Astrocyte of the cerebellum (primary cell): ENCODE results near the gene NUAK2.
"Not testable (repeated sequence)": the region's sequence is repeated elsewhere in the genome, so short reads cannot be mapped to it uniquely, and the experiment has no call there.

ENCODE experiments used
- DNase-seq: peaks from one replicate; pipeline ENCODE4 v3.0.0-alpha.2; 2011; ENCODE audit warnings: low read depth
- H3K4me3 ChIP-seq: 2 replicates; pipeline ENCODE4 v1.5.1; 2011; ENCODE audit warnings: mild to moderate bottlenecking, low read depth, low read length, moderate library complexity
- CTCF ChIP-seq: IDR thresholded peaks from 2 replicates; pipeline ENCODE4 v1.5.1; 2012; ENCODE audit warnings: low read length, low read depth, moderate library complexity, mild to moderate bottlenecking; ENCODE audit errors: missing control alignments
- in situ Hi-C: cut with HindIII; loops from 2 replicates; pipeline ENCODE4 v1.10.0; 2017; ENCODE audit warnings: low sequenced_read_pairs

The NUAK2 gene

GRCh38 chr1:205283270-205284147 lies 38.0 kb downstream of the NUAK2 start:
- H3K4me3 ChIP-seq, result no peak overlapping the region
- TF ChIP-seq CTCF, result no peak
- no peak for DNase-seq
- in situ Hi-C loops, result no loop called here

GRCh38 chr1:205280666-205281395 lies 40.7 kb downstream of the NUAK2 start:
- H3K4me3 ChIP-seq, in situ Hi-C loops, DNase-seq: not testable (repeated sequence)

DNA sequence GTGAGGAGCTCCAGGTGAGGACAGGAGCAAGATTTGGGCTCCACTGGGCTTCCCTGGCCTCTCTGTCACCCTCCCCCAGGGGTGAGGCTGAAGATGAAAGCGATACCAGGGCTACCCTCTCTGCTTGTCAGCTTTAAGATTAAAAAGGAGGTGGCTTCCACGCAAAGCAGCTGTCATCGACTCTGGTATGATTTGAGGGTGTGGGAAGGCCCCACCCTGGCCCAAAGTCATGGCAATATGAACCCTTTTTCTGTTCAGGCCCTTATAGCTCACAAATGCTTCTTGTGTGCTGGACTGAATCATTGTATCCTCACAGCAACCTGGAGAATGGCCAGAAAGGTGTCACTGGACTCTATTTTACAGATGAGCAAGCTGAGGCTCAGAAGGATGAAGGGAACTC lies 41.6 kb downstream of the NUAK2 start:
- no peak overlapping the region for H3K4me3 ChIP-seq
- DNase-seq, result no peak
- no peak for TF ChIP-seq CTCF
- in situ Hi-C loops, result loop anchor here (5.0 kb wide), 1 partner anchor 52 kb away; no protein-coding TSS in a partner anchor

DNA sequence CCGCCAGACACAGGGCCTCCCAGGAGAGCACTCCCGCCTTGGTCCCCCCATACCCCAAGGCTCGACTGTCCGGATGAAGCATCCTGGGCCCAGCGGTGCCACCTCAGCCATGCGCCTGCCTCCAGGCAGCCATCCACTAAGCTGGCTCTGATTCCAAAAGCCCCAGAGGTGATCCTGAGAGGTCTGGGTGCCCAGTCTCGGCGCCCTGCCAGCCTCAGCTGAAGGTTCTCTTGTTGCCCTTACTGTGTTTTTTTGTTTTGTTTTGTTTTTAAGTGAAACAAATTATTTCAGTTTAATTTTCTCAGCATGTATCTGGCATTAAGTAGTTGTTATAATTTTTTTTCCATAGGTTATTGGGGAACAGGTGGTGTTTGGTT lies 44.9 kb downstream of the NUAK2 start:
- no peak for DNase-seq

DNA sequence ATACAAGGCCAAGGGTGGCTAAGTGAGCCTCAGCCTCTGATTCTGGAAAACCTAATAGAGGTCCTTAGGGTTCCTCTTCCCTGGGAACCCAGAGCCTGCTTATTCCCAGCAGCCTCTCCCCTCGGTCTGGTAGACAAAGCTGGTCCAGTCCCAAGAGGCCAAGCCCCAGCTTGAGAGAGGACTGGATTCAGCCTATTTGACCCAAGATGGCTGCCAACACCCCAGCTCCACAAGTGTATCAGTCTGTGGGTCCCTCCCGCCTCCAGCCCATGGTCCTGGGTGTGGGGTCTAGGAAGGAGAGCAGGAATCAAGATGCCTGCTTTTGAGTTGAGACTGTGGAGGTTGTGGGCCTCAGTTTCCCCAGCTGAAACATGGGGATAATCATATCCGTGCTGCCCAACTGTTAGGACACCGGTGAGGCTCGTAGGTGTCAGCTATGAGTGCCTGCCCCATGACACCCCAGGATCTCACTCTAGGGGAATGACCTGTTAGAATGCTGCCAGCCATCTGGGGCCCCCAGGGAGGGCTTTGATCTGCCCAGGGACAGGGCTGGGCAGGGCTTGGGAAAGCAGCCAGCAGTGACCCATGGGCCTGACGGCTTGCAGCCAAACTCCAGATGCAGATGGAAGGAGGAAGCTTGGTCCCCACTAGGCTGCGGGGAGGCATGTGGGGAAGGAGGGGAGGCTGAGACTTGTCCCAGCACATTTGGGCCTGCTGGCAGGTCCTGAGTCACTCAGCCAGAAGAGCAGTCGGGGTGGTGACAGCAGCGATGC lies 45.4 kb downstream of the NUAK2 start:
- DNase-seq, result no peak
- in situ Hi-C loops, result loop anchor here (5.0 kb wide), 1 partner anchor 56 kb away; no protein-coding TSS in a partner anchor
- H3K4me3 ChIP-seq, result no peak overlapping the region
- TF ChIP-seq CTCF, result no peak

More for the DNA sequence above, 44.9 kb downstream of the NUAK2 start:
- in situ Hi-C loops, result loop anchor here (5.0 kb wide), 1 partner anchor 56 kb away; no protein-coding TSS in a partner anchor
- H3K4me3 ChIP-seq, result no peak overlapping the region
- no peak for TF ChIP-seq CTCF

DNA sequence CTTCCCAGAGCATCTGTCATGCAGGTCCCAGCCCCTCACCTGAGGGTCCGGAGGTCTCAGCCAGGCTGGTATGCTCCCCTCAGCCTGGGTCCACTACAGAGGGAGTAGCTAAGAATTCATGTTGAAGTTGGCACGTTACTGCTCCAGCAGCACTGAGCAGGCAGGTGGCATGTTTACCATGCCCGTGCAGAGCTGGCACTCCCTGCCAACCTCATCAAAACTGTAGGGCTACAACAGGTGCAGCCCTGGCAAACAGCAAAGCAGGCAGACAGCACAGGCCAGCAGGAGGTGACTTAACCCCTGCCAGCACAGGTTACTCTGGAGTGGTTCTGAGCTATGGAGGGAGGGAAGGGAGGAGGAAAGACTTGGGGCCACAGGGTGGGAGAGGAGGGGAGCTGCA lies 46.4 kb downstream of the NUAK2 start:
- no peak for DNase-seq
- no peak for TF ChIP-seq CTCF
- H3K4me3 ChIP-seq, result no peak overlapping the region
- in situ Hi-C loops, result loop anchor here (5.0 kb wide), 1 partner anchor 57 kb away; no protein-coding TSS in a partner anchor
